HG02981 (cell line): ENCODE measurements around the gene ACSS1.

ENCODE experiments used
- ATAC-seq: cut with Tn5 transposase; IDR thresholded peaks from one replicate; pipeline ENCODE4 v1.9.1; 2021; ENCODE audit warnings: mild to moderate bottlenecking, moderate library complexity; ENCODE audit not compliant: unreplicated experiment

ACSS1 gene

GRCh38 chr20:25061103-25061799 is 3.3 kb upstream of the ACSS1 start:
- no peak for ATAC-seq

GRCh38 chr20:25059866-25060465 is 2.0 kb upstream of the ACSS1 start:
- no peak for ATAC-seq

- no peak for ATAC-seq
Measured at GRCh38 chr20:25058847-25059810, 1.2 kb upstream of the ACSS1 start.

GRCh38 chr20:25057234-25058050 is 497 bp downstream of the ACSS1 start:
- peak; percentile 28 for ATAC-seq

GRCh38 chr20:25056690-25057233 is 1.2 kb downstream of the ACSS1 start:
- ATAC-seq, result peak; percentile 20

- ATAC-seq, result no peak
Measured at GRCh38 chr20:25055711-25056495, 2.0 kb downstream of the ACSS1 start.

- no peak for ATAC-seq
Measured at GRCh38 chr20:25054995-25055629, 2.8 kb downstream of the ACSS1 start.

GRCh38 chr20:25054096-25054820 is 3.7 kb downstream of the ACSS1 start:
- ATAC-seq, result peak; percentile 22

- no peak for ATAC-seq
Measured at GRCh38 chr20:25053255-25054031, 4.5 kb downstream of the ACSS1 start.

GRCh38 chr20:25052255-25053194 is 5.4 kb downstream of the ACSS1 start:
- ATAC-seq, result no peak

GRCh38 chr20:25051386-25052155 is 6.4 kb downstream of the ACSS1 start:
- no peak for ATAC-seq

- no peak for ATAC-seq
Measured at GRCh38 chr20:25050501-25051350, 7.2 kb downstream of the ACSS1 start.

GRCh38 chr20:25050082-25050481 is 7.9 kb downstream of the ACSS1 start:
- no peak for ATAC-seq

- no peak for ATAC-seq
Measured at GRCh38 chr20:25049261-25050060, 8.5 kb downstream of the ACSS1 start.
